H1 (cell line): ENCODE results near the gene KIZ. TPM values are rescaled to one million over a fixed set of nuclear protein-coding genes. Genes with fewer than 3 reads are reported as not detected.

Experiments
- CTCF ChIA-PET: fragments of 300-600 bp; sonication (Branson Sonifier 250); formaldehyde crosslinking; loops from one replicate; lab custom pipeline; 2021; ENCODE audit not compliant: partially characterized antibody; lab: Charles Lee
- POLR2A ChIA-PET: fragments of 300-600 bp; sonication (Branson Sonifier 250); formaldehyde crosslinking; loops from one replicate; lab custom pipeline; 2021; ENCODE audit warnings: inconsistent platforms; ENCODE audit not compliant: partially characterized antibody; lab: Charles Lee
- DNase-seq, 2 experiments: peaks; one replicate each; pipeline versions ENCODE4 v3.0.0 to v3.0.0-alpha.2; 2010 to 2022; ENCODE audit warnings: low spot score in 2 of 2, low read depth in 1 of 2, mixed read lengths in 1 of 2
- FAIRE-seq: peaks from 2 replicates; lab custom pipeline; 2011; peaks lifted over from hg19 to GRCh38; lab: Jason Lieb, UNC
- H2AFZ ChIP-seq: 2 replicates; pipeline ENCODE4 v1.8.1; 2012; ENCODE audit warnings: low read length, inconsistent platforms
- H2AK5ac ChIP-seq: 2 replicates; pipeline ENCODE4 v1.6.1; 2013; ENCODE audit warnings: low read depth, low read length
- H2BK120ac ChIP-seq: replicated peaks from 2 replicates; pipeline ENCODE3; 2013; ENCODE audit warnings: low read depth, low read length, inconsistent platforms
- H2BK12ac ChIP-seq: 2 replicates; pipeline ENCODE4 v1.6.1; 2013; ENCODE audit warnings: low read depth, low read length
- H2BK15ac ChIP-seq: 2 replicates; pipeline ENCODE4 v1.6.1; 2013; ENCODE audit warnings: low read length
- H2BK20ac ChIP-seq: 2 replicates; pipeline ENCODE4 v1.6.1; 2013; ENCODE audit warnings: low read length
- H2BK5ac ChIP-seq: 2 replicates; pipeline ENCODE4 v1.6.1; 2013; ENCODE audit warnings: low read depth, low read length
- H3K14ac ChIP-seq: 2 replicates; pipeline ENCODE4 v1.6.1; 2013; ENCODE audit warnings: inconsistent platforms; ENCODE audit not compliant: insufficient read length
- H3K18ac ChIP-seq: 2 replicates; pipeline ENCODE4 v1.6.1; 2013; ENCODE audit warnings: low read length; ENCODE audit errors: extremely low read depth
- H3K23ac ChIP-seq: 2 replicates; pipeline ENCODE4 v1.6.1; 2013; ENCODE audit warnings: inconsistent platforms; ENCODE audit not compliant: insufficient read length
- H3K23me2 ChIP-seq: 2 replicates; pipeline ENCODE4 v1.6.1; 2013; ENCODE audit warnings: low read depth, low read length
- H3K27ac ChIP-seq: 2 replicates; pipeline ENCODE4 v1.6.1; 2011; ENCODE audit warnings: low read depth, low read length, inconsistent platforms
- H3K27me3 ChIP-seq, 4 experiments: replicated peaks in 1 of 4; 1 replicate in 1 of 4; 2 replicates in 3 of 4; pipeline versions ENCODE4 v1.6.1 to v1.8.1; 2011 to 2013; ENCODE audit warnings: low read length in 3 of 4, mild to moderate bottlenecking in 3 of 4, inconsistent platforms in 2 of 4, mixed read lengths in 2 of 4, moderate library complexity in 1 of 4; ENCODE audit not compliant: control insufficient read depth in 3 of 4, insufficient read depth in 3 of 4; ENCODE audit errors: extremely low read depth in 1 of 4
- H3K36me3 ChIP-seq, 4 experiments: 2 replicates each; pipeline versions ENCODE4 v1.6.1 to v1.8.1; 2011 to 2013; ENCODE audit warnings: mild to moderate bottlenecking in 4 of 4, low read length in 3 of 4, moderate library complexity in 2 of 4, control low read depth in 1 of 4, inconsistent platforms in 1 of 4; ENCODE audit not compliant: insufficient read depth in 4 of 4, control insufficient read depth in 2 of 4
- H3K4ac ChIP-seq: replicated peaks from 2 replicates; pipeline ENCODE3; 2013; ENCODE audit warnings: low read length, low read depth, mixed read lengths, inconsistent platforms; ENCODE audit not compliant: insufficient read length
- H3K4me1 ChIP-seq, 4 experiments: replicated peaks in 1 of 4; 1 replicate in 1 of 4; 2 replicates in 3 of 4; pipeline versions ENCODE4 v1.6.1 to v1.8.1; 2011 to 2013; ENCODE audit warnings: low read length in 3 of 4, inconsistent platforms in 2 of 4, mixed read lengths in 1 of 4; ENCODE audit not compliant: insufficient read depth in 4 of 4, control insufficient read depth in 3 of 4
- H3K4me2 ChIP-seq, 2 experiments: 2 replicates each; pipeline versions ENCODE4 v1.6.1 to v1.8.1; 2011 to 2013; ENCODE audit warnings: low read depth in 2 of 2, low read length in 2 of 2, control low read depth in 1 of 2, inconsistent platforms in 1 of 2, mild to moderate bottlenecking in 1 of 2; ENCODE audit not compliant: insufficient read depth in 1 of 2
- H3K4me3 ChIP-seq, 4 experiments: fragments of 200-600, 300-600 bp in 1 of 4; sonication (generic), shearing (Covaris generic), sonication (Bioruptor Twin) in 1 of 4; 2 replicates each; pipeline versions ENCODE4 v1.5.1 to v1.8.1; 2011 to 2016; ENCODE audit warnings: low read length in 4 of 4, low read depth in 3 of 4, control low read depth in 2 of 4, inconsistent platforms in 2 of 4, mild to moderate bottlenecking in 2 of 4, mixed read lengths in 1 of 4, moderate library complexity in 1 of 4; ENCODE audit not compliant: insufficient read depth in 2 of 4; ENCODE audit errors: extremely low read depth in 1 of 4
- H3K56ac ChIP-seq: replicated peaks from 2 replicates; pipeline ENCODE3; 2013; ENCODE audit warnings: low read depth, mild to moderate bottlenecking, mixed read lengths, low read length, inconsistent platforms; ENCODE audit not compliant: insufficient read length
- H3K79me1 ChIP-seq: 2 replicates; pipeline ENCODE4 v1.6.1; 2013; ENCODE audit warnings: low read depth, low read length, control low read depth
- H3K79me2 ChIP-seq, 2 experiments: 2 replicates each; pipeline versions ENCODE4 v1.6.1 to v1.8.1; 2012 to 2013; ENCODE audit warnings: low read length in 2 of 2, mild to moderate bottlenecking in 2 of 2, inconsistent platforms in 1 of 2; ENCODE audit not compliant: insufficient read depth in 2 of 2, control insufficient read depth in 1 of 2
- H3K9ac ChIP-seq, 4 experiments: replicated peaks in 1 of 4; 1 replicate in 1 of 4; 2 replicates in 3 of 4; pipeline versions ENCODE4 v1.6.1 to v1.8.1; 2011 to 2013; ENCODE audit warnings: low read depth in 3 of 4, low read length in 3 of 4, control low read depth in 2 of 4, mild to moderate bottlenecking in 2 of 4, moderate library complexity in 2 of 4, inconsistent platforms in 1 of 4; ENCODE audit errors: extremely low read depth in 1 of 4
- H3K9me3 ChIP-seq, 2 experiments: 2 replicates each; pipeline versions ENCODE4 v1.6.1 to v1.8.1; 2012 to 2013; ENCODE audit warnings: mild to moderate bottlenecking in 2 of 2, moderate library complexity in 2 of 2, control low read depth in 1 of 2, inconsistent platforms in 1 of 2, low read depth in 1 of 2, low read length in 1 of 2, mixed read lengths in 1 of 2; ENCODE audit not compliant: insufficient read depth in 2 of 2
- H4K20me1 ChIP-seq, 2 experiments: replicated peaks in 1 of 2; 2 replicates each; pipeline versions ENCODE3 to v1.8.1; 2011 to 2013; ENCODE audit warnings: inconsistent platforms in 2 of 2, low read length in 2 of 2, mild to moderate bottlenecking in 1 of 2; ENCODE audit not compliant: insufficient read depth in 2 of 2, control insufficient read depth in 1 of 2
- H4K5ac ChIP-seq: 2 replicates; pipeline ENCODE4 v1.6.1; 2013; ENCODE audit warnings: low read length, low read depth, mixed read lengths, inconsistent platforms; ENCODE audit not compliant: insufficient read length
- H4K8ac ChIP-seq: 2 replicates; pipeline ENCODE4 v1.8.0; 2013; ENCODE audit warnings: mild to moderate bottlenecking, moderate library complexity, low read length, inconsistent platforms; ENCODE audit not compliant: insufficient read depth; ENCODE audit errors: extremely low read depth
- H4K91ac ChIP-seq: replicated peaks from 2 replicates; pipeline ENCODE3; 2013; ENCODE audit warnings: low read length, mixed read lengths, inconsistent platforms; ENCODE audit not compliant: insufficient read length
- CEBPB ChIP-seq: IDR thresholded peaks from 2 replicates; pipeline ENCODE4 v1.6.1; 2012; ENCODE audit warnings: low read depth, low read length
- E2F6 ChIP-seq: IDR thresholded peaks from 2 replicates; pipeline ENCODE4 v1.6.1; 2012; ENCODE audit warnings: inconsistent platforms
- EGR1 ChIP-seq: IDR thresholded peaks from 2 replicates; pipeline ENCODE4 v1.6.1; 2011; ENCODE audit warnings: low read depth, low read length, borderline replicate concordance
- EP300 ChIP-seq, 2 experiments: IDR thresholded peaks; 1 replicate in 1 of 2; 2 replicates in 1 of 2; pipeline ENCODE4 v1.6.1; 2011 to 2012; ENCODE audit warnings: low read depth in 2 of 2, low read length in 2 of 2, mild to moderate bottlenecking in 2 of 2, borderline replicate concordance in 1 of 2, inconsistent platforms in 1 of 2, moderate library complexity in 1 of 2
- EZH2 ChIP-seq: fragments of 200-600 bp; sonication (generic); IDR thresholded peaks from 2 replicates; pipeline ENCODE4 v1.7.1; 2012; ENCODE audit warnings: low read depth, mild to moderate bottlenecking, moderate library complexity, low read length, inconsistent platforms; ENCODE audit not compliant: severe bottlenecking
- GABPA ChIP-seq: IDR thresholded peaks from 2 replicates; pipeline ENCODE4 v1.6.1; 2011; ENCODE audit warnings: mild to moderate bottlenecking, low read length, moderate library complexity, borderline replicate concordance; ENCODE audit not compliant: insufficient read depth
- JUN ChIP-seq: IDR thresholded peaks from 2 replicates; pipeline ENCODE4 v1.6.1; 2011; ENCODE audit warnings: low read depth, mild to moderate bottlenecking, improper control_type of control experiment, low read length
- KDM1A ChIP-seq: fragments of 200-600, 300-600 bp; sonication (generic); IDR thresholded peaks from 2 replicates; pipeline ENCODE4 v1.7.1; 2016; ENCODE audit warnings: mild to moderate bottlenecking, low read length, borderline replicate concordance
- PHF8 ChIP-seq: fragments of 200-600 bp; sonication (generic); conservative IDR thresholded peaks from 2 replicates; pipeline ENCODE4 v1.7.1; 2012; ENCODE audit warnings: low read depth, mild to moderate bottlenecking, inconsistent platforms, low read length, moderate library complexity
- RBBP5 ChIP-seq: IDR thresholded peaks from 2 replicates; pipeline ENCODE4 v1.7.1; 2012; ENCODE audit warnings: low read depth, mild to moderate bottlenecking, inconsistent platforms, low read length, moderate library complexity, borderline replicate concordance
- RNF2 ChIP-seq: fragments of 200-900, 300-1000 bp; sonication (generic); IDR thresholded peaks from 2 replicates; pipeline ENCODE4 v1.7.1; 2016; ENCODE audit warnings: borderline replicate concordance, low read depth, mild to moderate bottlenecking, antibody characterized with exemption, low read length; ENCODE audit not compliant: poor library complexity, severe bottlenecking; ENCODE audit errors: missing control alignments
- SAP30 ChIP-seq: fragments of 300-600 bp; sonication (generic); IDR thresholded peaks from 2 replicates; pipeline ENCODE4 v1.7.1; 2012; ENCODE audit warnings: low read length, moderate library complexity, mild to moderate bottlenecking, inconsistent platforms; ENCODE audit not compliant: insufficient read depth, insufficient replicate concordance
- WGBS, 2 experiments: shearing (Covaris generic) in 1 of 2; methylation state at CpG; one replicate each; pipeline versions ENCODE4 v1.1.6 to v1.1.7; 2013 to 2015; ENCODE audit warnings: low lambda C conversion rate in 2 of 2, mixed read lengths in 2 of 2, inconsistent platforms in 1 of 2, low coverage in 1 of 2, missing lambda C conversion rate in 1 of 2; ENCODE audit not compliant: insufficient replicate concordance in 2 of 2, insufficient coverage in 1 of 2, insufficient read length in 1 of 2; ENCODE audit errors: extremely low coverage in 1 of 2, missing lambda C conversion rate in 1 of 2; 5-methylcytosine and 5-hydroxymethylcytosine counted together
- polyA plus RNA-seq, 7 experiments: library from polyadenylated mRNA; depleted of rRNA in 3 of 7; stranded (reverse) in 5 of 7; unstranded in 2 of 7; fragments of >200 nt in 5 of 7; fragments of 200-250 nt in 2 of 7; gene quantifications; 1 replicate in 5 of 7; 2 replicates in 1 of 7; 4 replicates in 1 of 7; pipeline versions ENCODE4 v1.2.1 to v1.2.3, GENCODE V29; 2011 to 2013; ENCODE audit warnings: missing spikeins in 2 of 7, mixed read lengths in 2 of 7
- total RNA-seq: library from RNA; stranded (reverse); fragmentation: NEBNext Ultra II Directional; extraction: Animal tissue kit (Norgen Biotek cat#: 25700); gene quantifications from 2 replicates; pipeline ENCODE4 v1.2.1, GENCODE V29; 2021

The KIZ gene
- total and polyA plus RNA-seq, 2 of the 8 experiments (the other 6 are each of a cell fraction or from before 2014, with no cell fraction given): 13.0 to 51.7 TPM

- no peak overlapping the region for H2BK12ac ChIP-seq
- H3K18ac ChIP-seq: no peak overlapping the region
- H3K4me2 ChIP-seq: no peak overlapping the region
- H3K14ac ChIP-seq: no peak overlapping the region
- no peaks in the 10 kb centered on the region for H3K9me3 ChIP-seq
- no peaks in the 10 kb centered on the region for H3K79me2 ChIP-seq
- H2BK20ac ChIP-seq: no peak overlapping the region; the same call in 1 of the 2 replicates
- H3K27ac ChIP-seq: no peak overlapping the region
- H3K23ac ChIP-seq: no peak overlapping the region
- 92% methylated on average over 2 of the region's 2 CpGs; no CpG with 5 or more reads in 1 of the 2 experiments for WGBS, 2 experiments
- no peaks in the 10 kb centered on the region for H4K20me1 ChIP-seq
- CTCF ChIA-PET: interaction anchor here (0.7 kb wide), 1 partner anchor 438 kb away, joined by 3 read pairs; no protein-coding TSS in a partner anchor
- FAIRE-seq (no peak), DNase-seq (no peak)
- no peak overlapping the region for H2BK120ac ChIP-seq
- H3K79me1 ChIP-seq: no peaks in the 10 kb centered on the region
- no peak overlapping the region for H3K4me3 ChIP-seq
- no peak overlapping the region for H3K9ac ChIP-seq
- no peak overlapping the region for H4K8ac ChIP-seq
- H3K56ac ChIP-seq: no peak overlapping the region
- H4K5ac ChIP-seq: no peak overlapping the region
- 0 out of 2 replicates have a peak overlapping the region, but pooled peaks have one; percentile 65 for H2BK15ac ChIP-seq
- H3K4ac ChIP-seq: no peak overlapping the region
- peaks cover 0 to 7% (median 3%) of the 10 kb centered on the region in 4 experiments; a peak in 2 of 7 replicates for H3K4me1 ChIP-seq
- H2AK5ac ChIP-seq: no peak overlapping the region; the same call in 1 of the 2 replicates
- H3K27me3 ChIP-seq: no peaks in the 10 kb centered on the region
- no peaks in the 10 kb centered on the region for H3K23me2 ChIP-seq
- POLR2A ChIA-PET: interaction anchor here (1.5 kb wide), 1 partner anchor 10 kb away, joined by 4 read pairs; no protein-coding TSS in a partner anchor
- no peak overlapping the region for H4K91ac ChIP-seq
- H2AFZ ChIP-seq: no peak overlapping the region
- no peak overlapping the region for H2BK5ac ChIP-seq
- no peaks in the 10 kb centered on the region; a peak in 2 of 8 replicates for H3K36me3 ChIP-seq
- no peak for TF ChIP-seq PHF8
- no peak for TF ChIP-seq CEBPB
- no peak for TF ChIP-seq E2F6
- no peak for TF ChIP-seq JUN
- TF ChIP-seq SAP30: no peak
- TF ChIP-seq EGR1: no peak
- no peak for TF ChIP-seq KDM1A
- no peak for TF ChIP-seq RNF2
- TF ChIP-seq RBBP5: no peak
- no peak for TF ChIP-seq GABPA
- no peak for TF ChIP-seq EZH2
- TF ChIP-seq EP300 (IDR thresholded peaks at IDR 0.05; ENCODE audit: borderline replicate concordance in 1 of 2, low read depth in 2 of 2, low read length in 2 of 2): no peak
Observed at GRCh38 chr20:21172626-21173025, 46.7 kb downstream of the KIZ start.
